Stimulated activated naive B cell treated with anti-CD40 and anti-IgM and Interleukin-4, amounts not matched to agents 10 μg/mL and 1 μg/mL and 100 μg/mL, for 72 hours (primary cell): ENCODE results near the gene OR11L1.

Experiments used
- ATAC-seq, 2 donors: fragments of 150-1000 bp; cut with Tn5 transposase; replicated peaks; 2 replicates each; pipeline ENCODE4 v1.10.0; 2021; ENCODE audit warnings: moderate library complexity in 1 of 2
- DNase-seq: peaks from one replicate; pipeline ENCODE4 v3.0.0; 2021
- H3K27ac Mint-ChIP-seq: one replicate; pipeline ENCODE4 v1.8.0; 2022; ENCODE audit warnings: mild to moderate bottlenecking, mixed read lengths
- H3K27me3 Mint-ChIP-seq, 2 donors: one replicate each; pipeline ENCODE4 v1.8.0; 2022; ENCODE audit warnings: mixed read lengths in 2 of 2
- H3K36me3 Mint-ChIP-seq, 2 donors: one replicate each; pipeline ENCODE4 v1.8.0; 2022; ENCODE audit warnings: mixed read lengths in 2 of 2, mild to moderate bottlenecking in 1 of 2
- H3K4me1 Mint-ChIP-seq, 2 donors: one replicate each; pipeline ENCODE4 v1.8.0; 2022; ENCODE audit warnings: mixed read lengths in 2 of 2, mild to moderate bottlenecking in 1 of 2
- H3K4me3 Mint-ChIP-seq, 2 donors: one replicate each; pipeline ENCODE4 v1.8.0; 2022; ENCODE audit warnings: mild to moderate bottlenecking in 2 of 2, mixed read lengths in 2 of 2, moderate library complexity in 1 of 2
- H3K9me3 Mint-ChIP-seq, 2 donors: one replicate each; pipeline ENCODE4 v1.8.0; 2022; ENCODE audit warnings: mixed read lengths in 2 of 2, mild to moderate bottlenecking in 1 of 2

Gene OR11L1

DNA sequence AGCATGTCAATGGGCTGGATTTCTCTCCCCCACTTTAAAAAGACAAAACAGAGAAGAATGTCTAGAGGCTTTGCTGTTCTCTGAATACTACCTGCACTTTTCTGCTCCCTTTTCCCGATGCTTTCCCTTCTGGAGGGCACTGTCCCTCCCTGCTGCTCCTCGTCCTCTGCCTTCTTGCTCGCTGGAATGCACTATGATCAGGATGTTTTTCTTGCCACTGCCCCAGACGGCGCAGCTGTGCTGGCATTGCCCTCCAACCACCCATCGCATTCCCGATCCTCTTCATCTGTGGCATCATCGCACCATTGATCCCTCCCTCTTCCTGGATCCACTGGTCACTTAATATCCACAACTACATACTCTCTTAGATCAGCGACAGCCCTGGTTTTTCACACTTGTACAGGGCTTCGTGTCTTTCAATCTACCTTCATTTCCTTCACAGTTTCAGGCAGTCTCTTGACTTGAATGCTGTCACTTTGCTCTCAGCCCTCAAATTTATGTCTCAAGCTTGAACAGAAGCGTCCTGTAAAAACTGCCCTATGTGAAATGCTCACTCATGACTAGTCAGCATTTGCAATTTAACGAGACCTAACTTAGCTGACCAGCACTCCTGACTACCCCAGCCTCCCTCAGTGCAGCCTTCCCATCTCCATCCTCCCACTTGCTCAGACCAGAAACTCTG is 3.5 kb upstream of the OR11L1 start:
- H3K36me3 Mint-ChIP-seq = no peaks in the 10 kb centered on the region
- no peaks in the 10 kb centered on the region for H3K27me3 Mint-ChIP-seq
- no peak overlapping the region for H3K27ac Mint-ChIP-seq
- no peak overlapping the region for H3K4me3 Mint-ChIP-seq
- ATAC-seq = no peak
- no peaks in the 10 kb centered on the region for H3K9me3 Mint-ChIP-seq
- no peak for DNase-seq
- peaks cover 3 to 7% of the 10 kb centered on the region in 2 donors for H3K4me1 Mint-ChIP-seq

DNA sequence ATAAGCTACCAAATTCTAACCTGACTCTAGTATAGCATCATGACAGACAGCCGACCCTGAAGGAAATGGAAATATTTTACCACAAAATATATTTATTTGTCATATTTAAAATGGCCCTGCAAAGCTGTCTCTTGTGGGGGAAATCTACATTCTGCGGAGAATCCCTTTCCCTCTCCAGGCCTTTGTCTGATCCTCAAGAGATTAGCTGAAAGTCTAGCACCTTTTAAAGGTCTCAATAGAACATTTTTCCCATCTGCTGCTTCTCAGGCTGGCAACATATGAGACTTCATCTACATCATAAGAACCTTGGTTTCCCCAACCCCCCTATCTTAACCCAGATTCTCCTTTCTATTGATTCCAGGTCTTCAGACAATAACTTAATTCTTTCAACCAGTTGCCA is 1.7 kb upstream of the OR11L1 start:
- H3K4me3 Mint-ChIP-seq = no peak overlapping the region
- H3K27ac Mint-ChIP-seq = no peak overlapping the region
- no peaks in the 10 kb centered on the region for H3K27me3 Mint-ChIP-seq
- H3K4me1 Mint-ChIP-seq = peaks cover 3 to 7% of the 10 kb centered on the region in 2 donors
- H3K9me3 Mint-ChIP-seq = no peaks in the 10 kb centered on the region
- no peaks in the 10 kb centered on the region for H3K36me3 Mint-ChIP-seq
- no peak for ATAC-seq
- DNase-seq = no peak

DNA sequence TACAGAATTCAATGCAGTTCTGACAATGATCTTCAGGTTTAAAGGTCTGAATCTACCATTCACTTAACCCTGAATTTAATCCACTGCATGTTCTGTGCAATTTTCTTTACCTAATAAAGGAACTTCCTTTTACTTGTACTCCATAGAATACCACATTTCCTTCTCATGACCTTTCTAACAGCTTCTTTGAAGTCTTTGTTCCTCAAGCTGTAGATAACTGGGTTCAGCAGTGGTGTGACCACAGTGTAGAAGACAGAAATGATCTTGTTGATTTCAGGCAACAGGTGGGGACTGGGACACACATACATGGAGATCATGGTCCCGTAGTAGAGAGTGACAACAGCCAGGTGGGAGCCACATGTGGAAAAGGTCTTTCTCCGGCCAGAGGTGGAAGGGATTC is 878 bp downstream of the OR11L1 start:
- Mint-ChIP-seq H3K4me3 (no peak overlapping the region), H3K27ac (no peak overlapping the region), H3K9me3 (no peaks in the 10 kb centered on the region), H3K36me3 (no peaks in the 10 kb centered on the region), H3K4me1 (peaks cover 3 to 7% of the 10 kb centered on the region in 2 donors), H3K27me3 (no peaks in the 10 kb centered on the region)
- DNase-seq (no peak), ATAC-seq (peak; percentile 58 to 77)

DNA sequence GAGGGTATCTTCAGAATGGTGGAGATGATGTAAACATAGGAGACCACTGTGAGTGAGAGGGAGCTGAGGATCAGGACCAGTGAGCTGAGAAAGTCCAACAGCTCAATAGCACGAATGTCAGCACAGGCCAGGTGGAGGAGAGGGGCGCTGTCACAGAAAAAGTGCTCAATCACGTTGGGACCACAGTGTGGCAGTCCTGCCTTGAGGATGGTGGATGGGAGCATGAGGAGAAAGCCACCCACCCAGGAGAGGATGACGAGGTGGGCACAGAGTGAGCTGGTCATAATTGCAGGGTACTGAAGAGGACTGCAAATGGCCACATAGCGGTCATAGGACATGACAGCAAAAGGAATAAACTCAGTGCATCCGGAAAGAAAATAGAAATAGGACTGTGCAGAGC is 8.1 kb downstream of the OR11L1 start:
- H3K36me3 Mint-ChIP-seq = no peaks in the 10 kb centered on the region
- no peak for ATAC-seq
- H3K27ac Mint-ChIP-seq = no peak overlapping the region

DNA sequence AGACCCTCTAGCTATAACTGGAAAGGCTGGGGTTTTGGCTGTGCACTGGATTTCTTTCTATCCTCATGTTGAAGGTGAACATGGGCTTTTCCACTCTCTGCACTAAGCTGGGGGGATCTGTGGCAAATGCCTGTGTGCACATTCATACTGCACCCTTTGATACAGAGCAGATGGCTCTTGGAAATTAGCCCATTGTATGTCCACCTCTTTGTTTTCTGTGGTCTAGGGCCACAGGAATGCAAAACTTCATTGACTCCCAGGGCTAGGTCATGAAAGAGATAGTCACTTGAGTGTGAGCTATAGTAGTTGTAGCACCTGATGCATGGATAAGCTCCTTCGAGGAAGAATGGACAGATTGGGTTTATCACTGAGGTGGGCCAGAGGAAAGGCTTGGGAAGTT is 12.0 kb downstream of the OR11L1 start:
- ATAC-seq (no peak), DNase-seq (no peak)
- Mint-ChIP-seq H3K36me3 (no peaks in the 10 kb centered on the region), H3K27ac (no peak overlapping the region), H3K9me3 (no peaks in the 10 kb centered on the region), H3K27me3 (peaks cover 0 to 5% of the 10 kb centered on the region in 2 donors), H3K4me3 (no peak overlapping the region), H3K4me1 (no peaks in the 10 kb centered on the region)

More for the DNA sequence above, 8.1 kb downstream of the OR11L1 start:
- Mint-ChIP-seq H3K27me3 (peaks cover 0 to 5% of the 10 kb centered on the region in 2 donors), H3K4me1 (no peaks in the 10 kb centered on the region), H3K4me3 (no peak overlapping the region), H3K9me3 (no peaks in the 10 kb centered on the region)
- DNase-seq = no peak

DNA sequence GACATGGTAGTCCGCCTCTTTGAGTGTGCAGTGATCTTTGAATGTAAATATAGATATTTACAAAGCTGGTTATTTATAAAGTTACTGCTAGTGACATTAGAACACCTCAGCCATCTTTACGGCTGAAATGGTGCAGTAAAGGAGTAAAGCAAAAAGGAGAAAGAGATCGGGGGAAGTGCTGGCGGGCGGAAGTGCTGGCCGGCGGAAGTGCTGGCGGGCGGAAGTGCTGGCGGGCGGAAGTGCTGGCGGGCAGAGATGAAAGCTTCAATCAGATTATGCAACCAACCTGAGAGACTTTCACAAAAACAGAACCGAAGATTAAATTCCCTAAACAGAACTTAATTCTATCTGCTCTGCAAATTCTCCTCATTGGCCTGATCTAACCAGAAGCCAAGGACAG is 16.3 kb downstream of the OR11L1 start:
- no peaks in the 10 kb centered on the region for H3K36me3 Mint-ChIP-seq
- H3K27me3 Mint-ChIP-seq = no peaks in the 10 kb centered on the region
- DNase-seq (no peak), ATAC-seq (no peak)
- H3K27ac Mint-ChIP-seq = no peak overlapping the region
- no peaks in the 10 kb centered on the region for H3K4me1 Mint-ChIP-seq
- no peaks in the 10 kb centered on the region for H3K9me3 Mint-ChIP-seq
- no peak overlapping the region for H3K4me3 Mint-ChIP-seq

DNA sequence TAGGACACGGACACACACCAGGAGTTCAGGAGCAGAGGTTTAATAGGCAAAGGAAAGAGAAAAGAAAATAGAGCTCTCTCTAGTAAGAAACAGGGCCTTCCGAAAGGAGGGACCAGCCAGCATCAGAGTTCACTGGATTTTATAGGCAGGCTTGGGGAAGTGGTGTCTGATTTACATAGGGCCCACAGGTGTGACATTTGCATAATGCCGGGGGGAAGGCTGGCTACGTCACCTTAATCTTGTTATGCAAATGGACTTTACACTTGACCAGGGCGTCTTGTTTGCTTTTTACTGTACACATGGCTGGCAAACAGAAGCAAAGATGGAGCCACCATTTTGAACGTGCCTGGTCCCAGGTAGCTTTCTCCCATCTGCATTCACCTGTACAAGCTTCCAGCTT is 17.7 kb downstream of the OR11L1 start, which contains the start of gene OR14A16:
Gene OR14A16, minus strand, starts transcription at position 97 of the 400 bp plus-strand sequence. CDS start 8,390 bp downstream, outside the sequence.
- Mint-ChIP-seq H3K9me3 (no peaks in the 10 kb centered on the region), H3K4me1 (no peaks in the 10 kb centered on the region), H3K27ac (no peak within 1 kb of the TSS), H3K36me3 (no peaks in the 10 kb centered on the region), H3K4me3 (no peak within 1 kb of the TSS), H3K27me3 (no peaks in the 10 kb centered on the region)
- DNase-seq (no peak), ATAC-seq (no peak)

DNA sequence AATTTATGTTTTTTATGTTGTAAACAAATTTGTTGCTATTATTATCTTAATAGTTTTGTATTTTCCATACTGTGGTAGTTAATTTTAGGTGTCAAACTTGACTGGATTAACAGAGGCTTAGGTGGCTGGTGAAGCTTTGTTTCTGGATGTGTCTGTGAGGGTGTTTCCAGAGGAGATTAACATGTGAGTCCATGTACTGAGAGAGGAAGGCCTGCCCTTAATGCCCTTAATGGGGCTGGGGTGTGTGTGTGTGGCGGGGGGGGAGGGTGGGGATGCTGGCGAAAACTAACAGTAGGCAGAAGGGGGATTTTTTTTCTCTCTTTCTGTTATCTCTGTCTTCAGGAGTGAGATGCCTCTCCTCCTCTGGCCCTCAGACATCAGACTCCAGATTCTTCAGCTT is 19.6 kb downstream of the OR11L1 start:
- Mint-ChIP-seq H3K27me3 (no peaks in the 10 kb centered on the region), H3K9me3 (no peaks in the 10 kb centered on the region), H3K4me3 (no peak overlapping the region), H3K36me3 (no peaks in the 10 kb centered on the region), H3K4me1 (no peaks in the 10 kb centered on the region), H3K27ac (no peak overlapping the region)
- ATAC-seq (no peak), DNase-seq (no peak)

DNA sequence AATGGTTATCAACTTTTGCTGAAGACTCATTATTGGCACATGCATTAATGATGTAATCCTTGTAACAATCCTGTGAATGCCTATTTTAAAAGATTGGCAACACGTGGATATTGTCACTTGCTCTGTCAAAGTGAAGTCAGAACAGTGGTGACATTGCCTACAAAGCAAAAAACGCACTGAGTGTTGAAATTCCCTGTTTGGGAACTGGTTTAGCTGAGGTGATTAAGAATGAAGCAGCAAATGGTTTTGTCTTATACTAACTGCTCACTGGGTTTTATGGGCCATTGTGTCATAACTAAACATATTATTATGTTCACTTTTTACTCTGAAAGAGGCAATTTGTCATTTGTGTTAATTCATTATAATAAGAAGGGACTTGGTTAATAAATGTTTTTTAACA is 29.1 kb downstream of the OR11L1 start:
- Mint-ChIP-seq H3K4me1 (no peaks in the 10 kb centered on the region), H3K27ac (no peak overlapping the region), H3K9me3 (no peaks in the 10 kb centered on the region), H3K36me3 (no peaks in the 10 kb centered on the region), H3K27me3 (no peaks in the 10 kb centered on the region), H3K4me3 (no peak overlapping the region)
- ATAC-seq (no peak), DNase-seq (no peak)

DNA sequence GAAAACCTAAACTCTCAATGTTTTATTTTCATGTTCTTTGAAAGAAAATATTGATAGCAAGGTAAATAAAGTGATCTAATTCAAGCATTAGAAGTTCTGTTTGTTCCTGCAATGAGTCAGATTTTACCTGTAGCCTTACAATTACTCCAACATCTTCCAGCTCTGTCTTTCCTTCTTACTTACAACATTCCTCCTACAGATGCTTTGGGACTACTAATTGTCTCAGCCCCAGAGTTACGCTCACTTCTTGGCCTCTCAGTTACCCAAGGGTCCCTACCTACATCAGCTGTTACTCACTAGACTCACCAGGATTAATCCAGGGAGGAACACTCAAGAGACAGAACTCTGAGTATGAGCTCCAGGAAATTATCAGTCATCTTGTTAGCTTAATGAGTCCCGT is 44.2 kb downstream of the OR11L1 start:
- Mint-ChIP-seq H3K4me1 (no peaks in the 10 kb centered on the region), H3K27me3 (peaks cover 0 to 4% of the 10 kb centered on the region in 2 donors), H3K4me3 (no peak overlapping the region), H3K27ac (no peak overlapping the region), H3K36me3 (no peaks in the 10 kb centered on the region), H3K9me3 (peaks cover 0 to 4% of the 10 kb centered on the region in 2 donors)
- no peak for DNase-seq
- ATAC-seq = no peak
